Kidney (tissue), 14 donors: ENCODE results near the gene NAT9. TPM values are rescaled to one million over a fixed set of nuclear protein-coding genes. Genes with fewer than 3 reads are reported as not detected.

Experiments
- DNase-seq, 5 donors: peaks; one replicate each; pipeline ENCODE4 v3.0.0-alpha.2; 2013 to 2020
- FAIRE-seq: peaks from 2 replicates; lab custom pipeline; 2012; peaks lifted over from hg19 to GRCh38; lab: Jason Lieb, UNC
- H3K27ac ChIP-seq, 2 donors: one replicate each; pipeline ENCODE4 v1.7.0; 2013; ENCODE audit warnings: low read depth in 2 of 2, low read length in 2 of 2, inconsistent platforms in 1 of 2
- H3K27me3 ChIP-seq: one replicate; pipeline ENCODE4 v1.7.1; 2013; ENCODE audit warnings: low read length, inconsistent platforms; ENCODE audit not compliant: control insufficient read depth, insufficient read depth
- H3K36me3 ChIP-seq, 3 donors: one replicate each; pipeline versions ENCODE4 v1.7.0 to v1.7.1; 2013; ENCODE audit warnings: low read length in 3 of 3, control low read depth in 1 of 3, inconsistent platforms in 1 of 3; ENCODE audit not compliant: insufficient read depth in 3 of 3, control insufficient read depth in 2 of 3
- H3K4me1 ChIP-seq, 3 donors: one replicate each; pipeline versions ENCODE4 v1.7.0 to v1.7.1; 2013; ENCODE audit warnings: low read length in 3 of 3, inconsistent platforms in 1 of 3, low read depth in 1 of 3; ENCODE audit not compliant: control insufficient read depth in 2 of 3, insufficient read depth in 2 of 3
- H3K4me3 ChIP-seq, 3 donors: one replicate each; pipeline versions ENCODE4 v1.7.0 to v1.8.1; 2013; ENCODE audit warnings: low read length in 3 of 3, control low read depth in 1 of 3, inconsistent platforms in 1 of 3
- H3K9ac ChIP-seq, 3 donors: one replicate each; pipeline versions ENCODE4 v1.7.0 to v1.7.1; 2013; ENCODE audit warnings: low read length in 3 of 3, control low read depth in 1 of 3, inconsistent platforms in 1 of 3
- H3K9me3 ChIP-seq, 3 donors: one replicate each; pipeline versions ENCODE4 v1.7.0 to v1.7.1; 2013; ENCODE audit warnings: low read length in 3 of 3, control low read depth in 1 of 3, inconsistent platforms in 1 of 3; ENCODE audit not compliant: control insufficient read depth in 2 of 3, insufficient read depth in 1 of 3
- intact Hi-C: fragments of 100-400 bp; cut with DNase I; formaldehyde crosslinking; loops from one replicate; pipeline ENCODE4 v1.11.1; 2022
- polyA plus RNA-seq: library from polyadenylated mRNA; stranded (reverse); fragments of 350-450 nt; fragmentation: Illumina TruSeq; extraction: RNeasy Lipid Tissue Mini Kit (QIAGEN cat#74804); gene quantifications from one replicate; pipeline ENCODE4 v1.2.3, GENCODE V29; 2014; ENCODE audit warnings: low read depth, low replicate concordance; ENCODE audit not compliant: insufficient read depth
- total RNA-seq: library from RNA; stranded (reverse); fragmentation: NEBNext Ultra II Directional; extraction: Animal tissue kit (Norgen Biotek cat#: 25700); gene quantifications from one replicate; pipeline ENCODE4 v1.2.1, GENCODE V29; 2021
- TF ChIP-seq, protein P1 (sequence below): IDR thresholded peaks from 3 replicates; pipeline ENCODE4 v1.5.1; 2012; ENCODE audit warnings: mild to moderate bottlenecking, moderate library complexity, borderline replicate concordance; ENCODE audit not compliant: insufficient read depth; ENCODE audit errors: extremely low read depth
- donor health status: control.
- donor health status: control.
- donor health status: control.
- donor health status: control.
- donor health status: control.
- donor health status: DM: yes; HTN: yes; CAD: no.
- donor health status: Normal renal cell carcinoma (clear cell type).

NAT9 gene
- total and polyA plus RNA-seq, 2 donors from 2014 or later: 33.5 to 41.5 TPM

GRCh38 chr17:74746376-74746775, 29.8 kb downstream of the NAT9 start:
- no peak overlapping the region for H3K4me3 ChIP-seq
- H3K9me3 ChIP-seq: no peaks in the 10 kb centered on the region
- H3K36me3 ChIP-seq: peaks cover 0 to 3% (median 0%) of the 10 kb centered on the region in 3 donors
- intact Hi-C loops: loop anchor here (10.0 kb wide), 1 partner anchor 118 kb away; no protein-coding TSS in a partner anchor
- H3K27me3 ChIP-seq: no peaks in the 10 kb centered on the region
- H3K9ac ChIP-seq: no peak overlapping the region
- no peak for FAIRE-seq
- H3K4me1 ChIP-seq: peaks cover 3 to 42% (median 10%) of the 10 kb centered on the region in 3 donors
- TF ChIP-seq, protein P1, sequence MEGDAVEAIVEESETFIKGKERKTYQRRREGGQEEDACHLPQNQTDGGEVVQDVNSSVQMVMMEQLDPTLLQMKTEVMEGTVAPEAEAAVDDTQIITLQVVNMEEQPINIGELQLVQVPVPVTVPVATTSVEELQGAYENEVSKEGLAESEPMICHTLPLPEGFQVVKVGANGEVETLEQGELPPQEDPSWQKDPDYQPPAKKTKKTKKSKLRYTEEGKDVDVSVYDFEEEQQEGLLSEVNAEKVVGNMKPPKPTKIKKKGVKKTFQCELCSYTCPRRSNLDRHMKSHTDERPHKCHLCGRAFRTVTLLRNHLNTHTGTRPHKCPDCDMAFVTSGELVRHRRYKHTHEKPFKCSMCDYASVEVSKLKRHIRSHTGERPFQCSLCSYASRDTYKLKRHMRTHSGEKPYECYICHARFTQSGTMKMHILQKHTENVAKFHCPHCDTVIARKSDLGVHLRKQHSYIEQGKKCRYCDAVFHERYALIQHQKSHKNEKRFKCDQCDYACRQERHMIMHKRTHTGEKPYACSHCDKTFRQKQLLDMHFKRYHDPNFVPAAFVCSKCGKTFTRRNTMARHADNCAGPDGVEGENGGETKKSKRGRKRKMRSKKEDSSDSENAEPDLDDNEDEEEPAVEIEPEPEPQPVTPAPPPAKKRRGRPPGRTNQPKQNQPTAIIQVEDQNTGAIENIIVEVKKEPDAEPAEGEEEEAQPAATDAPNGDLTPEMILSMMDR: no peak
- DNase-seq: peak in 1 of 5 donors; percentile 25
- no peak overlapping the region for H3K27ac ChIP-seq

- Histone ChIP-seq H3K27ac (no peak overlapping the region), H3K9me3 (no peaks in the 10 kb centered on the region), H3K4me1 (peaks cover 3 to 37% (median 3%) of the 10 kb centered on the region in 3 donors), H3K27me3 (no peaks in the 10 kb centered on the region), H3K4me3 (no peak overlapping the region), H3K36me3 (no peaks in the 10 kb centered on the region), H3K9ac (no peak overlapping the region)
- DNase-seq (peak in 2 of 5 donors; percentile 43 to 44), FAIRE-seq (no peak)
- TF ChIP-seq, protein P1: no peak
- intact Hi-C loops: loop anchor here (10.0 kb wide), 1 partner anchor 119 kb away; no protein-coding TSS in a partner anchor
Measured at GRCh38 chr17:74745548-74746177, 30.5 kb downstream of the NAT9 start.

DNA sequence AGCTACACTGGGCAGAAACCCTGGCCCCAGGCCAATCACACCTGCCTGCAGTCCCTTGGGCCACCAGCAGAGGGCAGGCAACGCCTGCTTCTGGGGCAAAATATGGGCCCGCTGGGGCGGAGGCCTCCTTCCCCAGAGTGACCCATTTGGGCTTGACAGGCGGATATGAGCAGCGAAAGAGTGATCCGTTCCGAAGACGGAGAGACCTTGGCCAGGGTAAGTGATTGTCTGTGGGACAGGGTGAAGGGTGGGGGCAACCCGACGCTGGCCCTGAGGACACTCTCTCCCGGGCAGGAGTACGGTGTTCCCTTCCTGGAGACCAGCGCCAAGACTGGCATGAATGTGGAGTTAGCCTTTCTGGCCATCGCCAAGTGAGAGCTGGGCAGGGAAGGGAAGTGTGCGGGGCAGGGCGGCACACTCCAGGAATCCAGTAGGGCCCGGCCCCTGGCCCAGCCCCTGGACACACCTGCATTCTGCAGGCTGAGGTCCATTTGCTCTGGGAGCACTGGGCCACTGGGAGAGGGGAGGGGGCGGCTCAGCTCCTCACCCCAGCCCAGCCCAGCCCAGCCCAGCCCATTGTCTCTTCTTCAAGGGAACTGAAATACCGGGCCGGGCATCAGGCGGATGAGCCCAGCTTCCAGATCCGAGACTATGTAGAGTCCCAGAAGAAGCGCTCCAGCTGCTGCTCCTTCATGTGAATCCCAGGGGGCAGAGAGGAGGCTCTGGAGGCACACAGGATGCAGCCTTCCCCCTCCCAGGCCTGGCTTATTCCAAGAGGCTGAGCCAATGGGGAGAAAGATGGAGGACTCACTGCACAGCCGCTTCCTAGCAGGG, 31.2 kb downstream of the NAT9 start:
- peak; percentile 76 to 88 (median 83) for DNase-seq
- H3K36me3 ChIP-seq: no peaks in the 10 kb centered on the region
- no peaks in the 10 kb centered on the region for H3K9me3 ChIP-seq
- TF ChIP-seq, protein P1: peak; percentile 100
- H3K9ac ChIP-seq: no peak overlapping the region
- H3K4me3 ChIP-seq: peak overlapping the region in 2 of 3 donors; percentile 33 to 43
- intact Hi-C loops: loop anchor here (10.0 kb wide), 1 partner anchor 120 kb away; no protein-coding TSS in a partner anchor
- no peaks in the 10 kb centered on the region for H3K27me3 ChIP-seq
- H3K4me1 ChIP-seq: peaks cover 3 to 31% (median 3%) of the 10 kb centered on the region in 3 donors
- FAIRE-seq: no peak
- H3K27ac ChIP-seq: peak overlapping the region; percentile 29 to 57
